NCI-H1930 (cell line): ENCODE results near the gene TAF11L14.
A peak's percentile ranks its signal among the peaks of the same experiment; 100 is the strongest.
"Not testable (repeated sequence)": the region's sequence is repeated elsewhere in the genome, so short reads cannot be mapped to it uniquely, and the experiment has no call there.

Source experiments
- DNase-seq, 2 experiments: peaks; one replicate each; lab custom pipeline; 2025; lab: John Stamatoyannopoulos, UW

The TAF11L14 gene

GRCh38 chr5:17634160-17634559 lies at the start of gene TAF11L14:
TAF11L14 (plus strand) TSS chr5:17634460.
- DNase-seq = no peak

- not testable (repeated sequence) for DNase-seq
These were observed 48.6 kb upstream of the TAF11L14 start, which contains the start of gene TAF11L7 for GRCh38 chr5:17585658-17586057. TAF11L7 (minus strand) TSS chr5:17585758.

GRCh38 chr5:17590860-17591259 lies 43.4 kb upstream of the TAF11L14 start, which contains the start of gene TAF11L8:
TAF11L8 (minus strand) TSS chr5:17590960.
- DNase-seq = not testable (repeated sequence)

- not testable (repeated sequence) for DNase-seq
These were observed 40.0 kb upstream of the TAF11L14 start, which contains the start of gene TAF11L9 for GRCh38 chr5:17594255-17594654. TAF11L9 (minus strand) TSS chr5:17594394.

- DNase-seq = not testable (repeated sequence)
These were observed 36.5 kb upstream of the TAF11L14 start, which contains the start of gene TAF11L10 for GRCh38 chr5:17597728-17598127. TAF11L10 (minus strand) TSS chr5:17597828.

GRCh38 chr5:17603880-17604279 lies 30.4 kb upstream of the TAF11L14 start, which contains the start of gene TAF11L11:
TAF11L11 (plus strand) TSS chr5:17604183.
- DNase-seq = not testable (repeated sequence)

- DNase-seq = no peak
These were observed 29.3 kb upstream of the TAF11L14 start for GRCh38 chr5:17604951-17605350.

GRCh38 chr5:17607461-17607860 lies 26.8 kb upstream of the TAF11L14 start:
- not testable (repeated sequence) for DNase-seq

GRCh38 chr5:17610092-17610491 lies 24.2 kb upstream of the TAF11L14 start, which contains the start of gene TAF11L12:
TAF11L12 (plus strand) TSS chr5:17610392.
- not testable (repeated sequence) for DNase-seq

- DNase-seq = no peak
These were observed 19.2 kb upstream of the TAF11L14 start for GRCh38 chr5:17614872-17615605.

GRCh38 chr5:17619354-17619753 lies 14.9 kb upstream of the TAF11L14 start:
- no peak for DNase-seq

- DNase-seq = peak; percentile 18 to 60
These were observed 13.6 kb upstream of the TAF11L14 start for GRCh38 chr5:17620627-17621026.

GRCh38 chr5:17625686-17626085 lies 8.6 kb upstream of the TAF11L14 start:
- no peak for DNase-seq

- DNase-seq = not testable (repeated sequence)
These were observed 2.5 kb upstream of the TAF11L14 start, which contains the start of gene TAF11L13 for GRCh38 chr5:17631788-17632187. TAF11L13 (plus strand) TSS chr5:17632088.

- DNase-seq = not testable (repeated sequence)
These were observed 15.0 kb downstream of the TAF11L14 start for GRCh38 chr5:17649232-17649631.

- DNase-seq = not testable (repeated sequence)
These were observed 21.0 kb downstream of the TAF11L14 start for GRCh38 chr5:17655201-17655759.

- no peak for DNase-seq
These were observed 21.7 kb downstream of the TAF11L14 start for GRCh38 chr5:17655921-17656320.

- no peak for DNase-seq
These were observed 28.9 kb downstream of the TAF11L14 start for GRCh38 chr5:17663182-17663581.

- DNase-seq = no peak
These were observed 31.6 kb downstream of the TAF11L14 start for GRCh38 chr5:17665836-17666235.

- DNase-seq = no peak
These were observed 32.5 kb downstream of the TAF11L14 start for GRCh38 chr5:17666726-17667235.

GRCh38 chr5:17670353-17670752 lies 36.1 kb downstream of the TAF11L14 start:
- DNase-seq = no peak

- DNase-seq = no peak
These were observed 44.6 kb downstream of the TAF11L14 start for GRCh38 chr5:17678751-17679324.
